AG09309 (cell line): ENCODE data around the gene NLGN1.

Experiments used
- DNase-seq: peaks from one replicate; pipeline ENCODE4 v3.0.0-alpha.2; 2010; ENCODE audit warnings: low read depth
- H3K4me3 ChIP-seq: 2 replicates; pipeline ENCODE4 v1.5.1; 2011; ENCODE audit warnings: mild to moderate bottlenecking, low read depth, low read length, moderate library complexity; ENCODE audit not compliant: control insufficient read depth
- TF ChIP-seq, protein P1 (sequence below): IDR thresholded peaks from 2 replicates; pipeline ENCODE4 v1.5.1; 2011; ENCODE audit warnings: mild to moderate bottlenecking, low read depth, low read length, inconsistent platforms; ENCODE audit not compliant: insufficient read depth, control insufficient read depth; ENCODE audit errors: missing control alignments

The NLGN1 gene

DNA sequence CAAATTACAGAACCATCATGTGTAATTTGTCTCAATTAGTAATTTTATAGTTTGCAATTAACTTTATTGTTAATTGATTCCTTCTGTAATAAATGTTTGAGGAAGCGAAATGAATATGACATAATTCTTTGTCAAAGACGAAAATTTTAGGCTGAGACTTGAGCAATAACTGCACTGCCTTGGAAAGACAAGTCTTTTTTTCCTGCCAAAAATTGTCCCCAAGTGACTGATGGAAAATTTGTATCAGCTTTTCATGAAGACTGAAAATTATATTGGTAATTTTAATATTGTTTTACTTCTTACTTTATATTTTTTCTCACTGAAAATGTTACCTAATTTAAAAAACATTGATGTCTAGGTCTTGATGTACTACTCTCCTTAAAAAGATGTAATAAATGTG is 622.6 kb downstream of the NLGN1 start:
- no peak for DNase-seq
- TF ChIP-seq, protein P1, sequence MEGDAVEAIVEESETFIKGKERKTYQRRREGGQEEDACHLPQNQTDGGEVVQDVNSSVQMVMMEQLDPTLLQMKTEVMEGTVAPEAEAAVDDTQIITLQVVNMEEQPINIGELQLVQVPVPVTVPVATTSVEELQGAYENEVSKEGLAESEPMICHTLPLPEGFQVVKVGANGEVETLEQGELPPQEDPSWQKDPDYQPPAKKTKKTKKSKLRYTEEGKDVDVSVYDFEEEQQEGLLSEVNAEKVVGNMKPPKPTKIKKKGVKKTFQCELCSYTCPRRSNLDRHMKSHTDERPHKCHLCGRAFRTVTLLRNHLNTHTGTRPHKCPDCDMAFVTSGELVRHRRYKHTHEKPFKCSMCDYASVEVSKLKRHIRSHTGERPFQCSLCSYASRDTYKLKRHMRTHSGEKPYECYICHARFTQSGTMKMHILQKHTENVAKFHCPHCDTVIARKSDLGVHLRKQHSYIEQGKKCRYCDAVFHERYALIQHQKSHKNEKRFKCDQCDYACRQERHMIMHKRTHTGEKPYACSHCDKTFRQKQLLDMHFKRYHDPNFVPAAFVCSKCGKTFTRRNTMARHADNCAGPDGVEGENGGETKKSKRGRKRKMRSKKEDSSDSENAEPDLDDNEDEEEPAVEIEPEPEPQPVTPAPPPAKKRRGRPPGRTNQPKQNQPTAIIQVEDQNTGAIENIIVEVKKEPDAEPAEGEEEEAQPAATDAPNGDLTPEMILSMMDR = no peak
- H3K4me3 ChIP-seq = no peak overlapping the region

DNA sequence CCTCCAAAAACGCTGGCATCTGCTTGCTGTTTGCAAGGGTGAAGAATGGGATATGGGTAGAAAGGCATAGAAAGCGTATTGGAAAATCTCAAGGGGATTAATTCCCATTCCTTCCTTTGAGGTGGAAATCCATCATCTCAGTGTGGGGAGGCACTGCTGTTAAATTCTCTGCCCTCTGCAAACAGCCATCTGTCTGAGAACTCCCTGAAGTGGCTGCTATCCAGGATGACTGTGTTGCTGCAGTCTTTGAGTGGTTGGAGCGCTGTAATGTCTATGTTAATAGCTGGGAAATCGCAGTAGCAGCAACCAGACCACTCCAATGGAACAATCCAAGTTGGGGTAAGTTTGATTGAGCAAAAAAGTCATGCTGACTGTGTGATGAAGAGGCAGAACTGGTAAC is 625.9 kb downstream of the NLGN1 start:
- TF ChIP-seq, protein P1 = no peak
- H3K4me3 ChIP-seq = no peak overlapping the region
- DNase-seq = no peak

DNA sequence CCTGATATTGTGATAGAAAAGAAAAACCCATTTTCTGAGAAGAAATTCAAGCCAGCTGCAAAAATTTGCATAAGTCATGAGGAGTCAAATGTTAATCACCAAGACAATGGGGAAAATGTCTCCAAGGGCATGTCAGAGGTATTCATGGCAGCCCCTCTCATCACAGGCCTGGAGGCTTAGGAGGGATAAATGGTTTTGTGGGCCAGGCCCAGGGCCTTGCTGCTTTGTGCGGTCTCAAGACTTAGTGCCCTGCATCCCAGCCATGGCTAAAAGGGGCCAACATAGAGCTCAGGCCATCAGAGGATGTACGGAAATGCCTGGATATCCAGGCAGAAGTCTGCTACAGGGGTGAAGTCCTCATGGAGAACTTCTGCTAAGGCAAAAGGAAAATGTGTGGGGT is 631.1 kb downstream of the NLGN1 start:
- no peak for DNase-seq
- no peak overlapping the region for H3K4me3 ChIP-seq
- TF ChIP-seq, protein P1 = no peak

DNA sequence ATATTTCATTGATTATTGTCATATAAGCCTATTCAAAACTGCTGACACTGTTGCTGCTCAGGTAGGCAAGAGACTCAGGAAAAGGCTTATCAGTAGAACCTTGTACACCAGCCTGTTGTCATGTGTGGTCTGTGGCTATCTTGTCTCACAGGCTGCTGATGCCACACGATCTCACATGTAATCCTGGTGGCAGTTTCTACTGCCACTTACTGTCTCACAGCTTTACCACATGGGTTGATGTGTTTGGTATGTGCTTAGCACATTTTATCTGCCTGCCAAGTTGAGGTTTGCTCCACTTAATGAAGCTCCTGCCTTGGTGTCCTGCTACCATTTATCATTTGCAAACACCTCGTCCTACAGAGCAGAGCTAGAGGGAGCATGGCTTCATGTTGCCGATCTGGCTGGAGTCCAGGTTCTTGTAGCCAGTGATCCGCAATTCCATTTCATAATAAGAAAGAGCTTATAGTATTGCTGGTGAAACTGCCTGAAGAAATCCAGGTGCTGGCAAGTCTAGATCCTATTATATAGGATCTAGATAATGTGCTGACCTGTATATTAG is 637.9 kb downstream of the NLGN1 start:
- DNase-seq = no peak
- H3K4me3 ChIP-seq = no peak overlapping the region
- TF ChIP-seq, protein P1 = no peak

DNA sequence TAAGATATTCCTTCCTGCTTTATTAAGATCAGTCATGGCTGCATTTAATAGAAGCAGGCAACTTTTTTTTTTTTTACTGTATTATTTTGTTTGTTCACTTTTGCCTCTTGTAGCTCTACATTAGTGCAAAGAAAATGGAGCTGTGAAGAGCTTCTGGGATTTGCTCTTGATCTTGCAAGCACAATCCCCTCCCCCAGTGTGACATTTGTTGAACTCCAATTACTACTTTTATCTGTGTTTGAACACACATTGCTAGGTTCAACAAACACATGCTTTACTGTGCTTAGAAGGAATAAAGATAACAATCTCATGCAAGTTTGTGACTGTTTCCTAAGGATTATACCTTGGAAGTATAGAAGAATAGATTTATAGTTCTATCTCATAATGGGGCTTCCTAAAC is 648.8 kb downstream of the NLGN1 start:
- TF ChIP-seq, protein P1 = no peak
- DNase-seq = no peak
- no peak overlapping the region for H3K4me3 ChIP-seq

DNA sequence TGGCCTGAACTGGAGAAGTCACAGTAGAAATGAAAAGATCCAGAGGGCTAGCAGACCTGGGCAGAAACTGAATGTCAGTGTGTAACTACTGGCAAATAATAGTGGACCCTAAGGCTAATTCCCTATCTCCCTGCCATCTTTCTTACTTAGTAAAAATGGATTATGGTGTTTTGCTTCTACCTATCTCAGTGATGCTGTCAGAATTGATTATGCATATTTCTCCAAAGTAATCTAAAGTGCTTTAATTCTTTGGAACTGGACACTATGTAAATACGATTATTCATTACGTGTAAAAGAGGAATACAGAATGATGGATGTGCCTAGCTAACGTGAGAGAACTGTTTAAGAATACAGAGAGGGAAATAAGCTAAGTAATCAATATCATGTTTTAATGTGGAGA is 651.9 kb downstream of the NLGN1 start:
- no peak for DNase-seq
- no peak overlapping the region for H3K4me3 ChIP-seq
- TF ChIP-seq, protein P1 = no peak

DNA sequence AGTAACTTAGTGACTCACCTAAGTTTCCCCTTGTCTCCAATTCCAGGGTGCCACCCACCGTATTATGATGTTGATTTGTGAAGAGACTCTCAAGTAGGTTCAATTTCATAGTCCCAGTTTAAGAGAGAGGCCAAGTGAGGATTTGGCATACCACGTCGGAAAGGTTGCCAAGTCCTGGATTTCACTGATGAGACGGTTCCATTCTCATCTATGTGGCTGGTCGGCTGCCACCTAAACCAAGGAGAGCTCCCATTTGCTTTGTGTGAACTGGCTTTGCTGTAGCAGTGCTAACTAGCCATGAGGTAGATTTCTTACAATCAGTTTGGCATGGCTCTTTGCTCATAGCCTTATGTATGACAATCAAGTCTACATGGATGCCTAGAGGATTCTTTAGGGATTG is 653.6 kb downstream of the NLGN1 start:
- DNase-seq = no peak
- H3K4me3 ChIP-seq = no peak overlapping the region
- TF ChIP-seq, protein P1 = no peak
